HPDE6-E6E7 (cell line): Measurements from ENCODE around the gene RNU7-1.
"Not testable (repeated sequence)": the region's sequence is repeated elsewhere in the genome, so short reads cannot be mapped to it uniquely, and the experiment has no call there.

Experiments used
- DNase-seq: peaks from one replicate; pipeline ENCODE4 v3.0.0; 2011; ENCODE audit warnings: missing footprints; ENCODE audit errors: extremely low spot score

The RNU7-1 gene

GRCh38 chr12:6943722-6944380, at the start of gene RNU7-1, which contains the start of gene C12orf57:
Gene RNU7-1, plus strand, starts transcription at chr12:6943816.
Gene C12orf57, plus strand, starts transcription at chr12:6944022. Its CDS starts 100 bp downstream, at chr12:6944122.
- DNase-seq = no peak

- DNase-seq = no peak
Measured at GRCh38 chr12:6894321-6894720, 49.3 kb upstream of the RNU7-1 start.

- DNase-seq = no peak
Measured at GRCh38 chr12:6896846-6897435, 46.7 kb upstream of the RNU7-1 start.

- DNase-seq = no peak
Measured at GRCh38 chr12:6899427-6899826, 44.2 kb upstream of the RNU7-1 start.

GRCh38 chr12:6899837-6900519, 43.6 kb upstream of the RNU7-1 start:
- no peak for DNase-seq

GRCh38 chr12:6902448-6902847, 41.2 kb upstream of the RNU7-1 start:
- DNase-seq = no peak

GRCh38 chr12:6903722-6904121, 39.9 kb upstream of the RNU7-1 start:
- no peak for DNase-seq

- DNase-seq = peak; percentile 97
Measured at GRCh38 chr12:6904280-6905276, 39.0 kb upstream of the RNU7-1 start, which contains the start of gene LRRC23. Gene LRRC23, plus strand, starts transcription at chr12:6904822. Its CDS starts 812 bp downstream, at chr12:6905634.

GRCh38 chr12:6905414-6906040, 38.1 kb upstream of the RNU7-1 start:
- no peak for DNase-seq

GRCh38 chr12:6908141-6908540, 35.5 kb upstream of the RNU7-1 start:
- not testable (repeated sequence) for DNase-seq

- no peak for DNase-seq
Measured at GRCh38 chr12:6909421-6910145, 34.0 kb upstream of the RNU7-1 start.

- no peak for DNase-seq
Measured at GRCh38 chr12:6912164-6912935, 31.3 kb upstream of the RNU7-1 start.

- DNase-seq = no peak
Measured at GRCh38 chr12:6914246-6914946, 29.2 kb upstream of the RNU7-1 start, which contains the start of gene ENO2. Gene ENO2, plus strand, starts transcription at chr12:6914580. Its CDS starts 1,253 bp downstream, at chr12:6915833.

- DNase-seq = no peak
Measured at GRCh38 chr12:6914947-6915788, 28.4 kb upstream of the RNU7-1 start.

- DNase-seq = no peak
Measured at GRCh38 chr12:6915789-6916285, 27.8 kb upstream of the RNU7-1 start.

GRCh38 chr12:6916426-6917200, 27.0 kb upstream of the RNU7-1 start:
- no peak for DNase-seq
